Thymus (tissue), 14 donors: ENCODE data around the gene ZNG1C. TPM values are rescaled to one million over a fixed set of nuclear protein-coding genes. Genes with fewer than 3 reads are reported as not detected.
"Not testable (repeated sequence)": the region's sequence is repeated elsewhere in the genome, so short reads cannot be mapped to it uniquely, and the experiment has no call there.

Source experiments
- DNase-seq, 9 donors: peaks; one replicate each; pipeline ENCODE4 v3.0.0-alpha.2; 2013; ENCODE audit warnings: low spot score in 9 of 9, low read depth in 6 of 9, missing footprints in 1 of 9
- H3K27ac ChIP-seq, 2 donors: one replicate each; pipeline ENCODE4 v1.5.1; 2013; ENCODE audit warnings: control low read depth in 1 of 2, low read depth in 1 of 2, low read length in 1 of 2, mild to moderate bottlenecking in 1 of 2, moderate library complexity in 1 of 2
- H3K27me3 ChIP-seq, 2 donors: one replicate each; pipeline ENCODE4 v1.5.1; 2013; ENCODE audit warnings: low read length in 1 of 2; ENCODE audit not compliant: control insufficient read depth in 2 of 2, insufficient read depth in 1 of 2
- H3K36me3 ChIP-seq, 2 donors: one replicate each; pipeline ENCODE4 v1.5.1; 2013; ENCODE audit warnings: low read length in 1 of 2, mild to moderate bottlenecking in 1 of 2, moderate library complexity in 1 of 2; ENCODE audit not compliant: control insufficient read depth in 2 of 2, insufficient read depth in 2 of 2
- H3K4me1 ChIP-seq, 2 donors: one replicate each; pipeline ENCODE4 v1.5.1; 2013; ENCODE audit warnings: low read length in 2 of 2; ENCODE audit not compliant: control insufficient read depth in 2 of 2, insufficient read depth in 2 of 2
- H3K4me3 ChIP-seq, 2 donors: one replicate each; pipeline ENCODE4 v1.5.1; 2013; ENCODE audit warnings: low read length in 2 of 2, control low read depth in 1 of 2, mild to moderate bottlenecking in 1 of 2
- H3K9me3 ChIP-seq, 2 donors: one replicate each; pipeline ENCODE4 v1.5.1; 2013; ENCODE audit warnings: low read length in 1 of 2, mild to moderate bottlenecking in 1 of 2; ENCODE audit not compliant: control insufficient read depth in 2 of 2, insufficient read depth in 1 of 2
- WGBS: extraction: QIAGEN DNeasy Blood & Tissue Kit; methylation state at CpG from one replicate; pipeline ENCODE4 v1.1.7; 2013; 5-methylcytosine and 5-hydroxymethylcytosine counted together
- long read RNA-seq, 10 donors: transcript quantifications; one replicate each; lab custom pipeline, GENCODE V29; 2026
- polyA plus RNA-seq: library from polyadenylated mRNA; stranded (reverse); fragments of 200-250 nt; gene quantifications from one replicate; pipeline ENCODE4 v1.2.3, GENCODE V29; 2013
- total RNA-seq: library from RNA; stranded (reverse); fragments of 120-200 nt; gene quantifications from one replicate; pipeline ENCODE4 v1.2.4, GENCODE V29; 2013
- donor health status: healthy.

ZNG1C gene
- total RNA-seq, result 22.5 TPM
- 18.4 TPM for polyA plus RNA-seq
- long read RNA-seq, donor 1, partial matches to known transcripts, result 0 of 2 reads
- long read RNA-seq, donor 1, other reads (novel, unspliced or antisense), result 0 of 2 reads
- long read RNA-seq, donor 2, result 0 reads
- long read RNA-seq, donor 3, transcript CBWD3-206 (3 exons, 1,736 nt), result major isoform, 9 of 19 reads
- long read RNA-seq, donor 3, partial matches to known transcripts, result 10 of 19 reads
- long read RNA-seq, donor 3, other reads (novel, unspliced or antisense), result 0 of 19 reads
- long read RNA-seq, donor 4, transcript CBWD3-206 (3 exons, 1,736 nt), result major isoform, 8 of 8 reads
- long read RNA-seq, donor 4, partial matches to known transcripts, result 0 of 8 reads
- long read RNA-seq, donor 4, other reads (novel, unspliced or antisense), result 0 of 8 reads
- long read RNA-seq, donor 5, transcript CBWD3-206 (3 exons, 1,736 nt), result major isoform, 18 of 29 reads
- long read RNA-seq, donor 5, partial matches to known transcripts, result 11 of 29 reads
- long read RNA-seq, donor 5, other reads (novel, unspliced or antisense), result 0 of 29 reads
- long read RNA-seq, donor 6, transcript CBWD3-206 (3 exons, 1,736 nt), result major isoform, 11 of 12 reads
- long read RNA-seq, donor 6, partial matches to known transcripts, result 0 of 12 reads
- long read RNA-seq, donor 6, other reads (novel, unspliced or antisense), result 0 of 12 reads
- long read RNA-seq, donor 7, transcript CBWD3-206 (3 exons, 1,736 nt), result major isoform, 17 of 24 reads
- long read RNA-seq, donor 7, partial matches to known transcripts, result 7 of 24 reads
- long read RNA-seq, donor 7, other reads (novel, unspliced or antisense), result 0 of 24 reads
- long read RNA-seq, donor 8, partial matches to known transcripts, result 0 of 4 reads
- long read RNA-seq, donor 8, other reads (novel, unspliced or antisense), result 0 of 4 reads
- long read RNA-seq, donor 9, partial matches to known transcripts, result 0 of 4 reads
- long read RNA-seq, donor 9, other reads (novel, unspliced or antisense), result 0 of 4 reads
- long read RNA-seq, donor 10, transcript CBWD3-206 (3 exons, 1,736 nt), result major isoform, 7 of 12 reads
- long read RNA-seq, donor 10, partial matches to known transcripts, result 5 of 12 reads
- long read RNA-seq, donor 10, other reads (novel, unspliced or antisense), result 0 of 12 reads

DNA sequence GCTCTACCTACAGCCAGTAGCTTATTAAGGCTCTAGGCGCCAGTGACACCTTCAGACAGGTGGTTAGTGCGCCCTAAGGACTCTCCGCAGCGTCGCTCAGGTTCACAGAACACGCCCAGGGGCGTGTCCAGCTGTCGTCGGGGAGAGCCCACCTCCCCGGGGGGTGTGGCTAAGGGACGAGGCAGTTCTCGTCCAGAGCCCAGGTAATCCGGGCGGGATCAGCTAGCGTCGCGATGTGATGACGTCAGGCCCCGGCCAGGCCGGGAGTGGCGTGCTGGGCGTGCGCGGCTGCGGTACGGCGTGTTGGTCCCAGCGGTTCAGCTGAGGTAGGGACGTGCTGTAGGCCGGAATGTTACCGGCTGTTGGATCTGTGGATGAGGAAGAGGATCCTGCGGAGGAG, at the start of gene ZNG1C:
Gene ZNG1C, plus strand, starts transcription at position 301 of the 400 bp plus-strand sequence. Its CDS starts 49 bp downstream, at position 350.
- WGBS, result no CpG with 5 or more reads among the region's 32 CpGs
- H3K27me3 ChIP-seq, H3K27ac ChIP-seq, H3K4me3 ChIP-seq, H3K4me1 ChIP-seq, DNase-seq, H3K9me3 ChIP-seq, H3K36me3 ChIP-seq: not testable (repeated sequence)

DNA sequence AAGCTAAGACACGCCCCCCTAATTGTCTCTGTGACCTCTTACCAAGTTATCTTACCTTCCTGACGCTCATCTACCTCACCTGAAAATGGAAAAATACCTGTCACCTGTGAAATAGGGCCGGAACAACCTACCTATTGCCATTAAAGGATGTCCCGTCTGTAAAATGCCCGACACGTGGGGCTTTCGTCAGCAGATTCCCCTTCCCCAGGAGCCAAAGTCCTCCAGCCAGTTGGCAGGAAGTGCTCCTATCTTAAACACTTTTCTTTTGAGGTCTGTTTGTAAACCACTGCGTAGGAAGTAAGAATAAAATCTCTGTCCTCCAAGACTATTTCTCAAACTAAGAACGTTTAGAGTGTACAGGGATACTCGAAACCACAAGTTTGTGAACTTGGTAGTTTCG, 654 bp downstream of the ZNG1C start:
- not testable (repeated sequence) for DNase-seq, H3K27me3 ChIP-seq
- no CpG with 5 or more reads among the region's 11 CpGs for WGBS

DNA sequence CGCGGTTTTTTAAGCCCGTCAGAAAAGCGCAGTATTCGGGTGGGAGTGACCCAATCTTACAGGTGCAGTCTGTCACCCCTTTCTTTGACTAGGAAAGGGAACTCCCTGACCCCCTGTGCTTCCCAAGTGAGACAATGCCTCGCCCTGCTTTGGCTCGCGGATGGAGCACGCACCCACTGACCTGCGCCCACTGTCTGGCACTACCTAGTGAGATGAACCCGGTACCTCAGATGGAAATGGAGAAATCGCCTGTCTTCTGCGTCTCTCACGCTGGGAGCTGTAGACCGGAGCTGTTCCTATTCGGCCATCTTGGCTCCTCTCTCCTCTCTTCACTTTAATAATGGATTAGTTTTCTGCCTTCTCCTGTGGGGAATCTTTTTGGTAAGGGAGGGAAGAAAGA, 39.3 kb downstream of the ZNG1C start:
- DNase-seq, H3K4me1 ChIP-seq, H3K4me3 ChIP-seq, H3K27ac ChIP-seq, H3K36me3 ChIP-seq, H3K9me3 ChIP-seq, H3K27me3 ChIP-seq: not testable (repeated sequence)
- 99% methylated on average over 10 of the region's 16 CpGs for WGBS

More for the DNA sequence above, 654 bp downstream of the ZNG1C start:
- H3K4me1 ChIP-seq, H3K36me3 ChIP-seq, H3K27ac ChIP-seq, H3K9me3 ChIP-seq, H3K4me3 ChIP-seq: not testable (repeated sequence)

DNA sequence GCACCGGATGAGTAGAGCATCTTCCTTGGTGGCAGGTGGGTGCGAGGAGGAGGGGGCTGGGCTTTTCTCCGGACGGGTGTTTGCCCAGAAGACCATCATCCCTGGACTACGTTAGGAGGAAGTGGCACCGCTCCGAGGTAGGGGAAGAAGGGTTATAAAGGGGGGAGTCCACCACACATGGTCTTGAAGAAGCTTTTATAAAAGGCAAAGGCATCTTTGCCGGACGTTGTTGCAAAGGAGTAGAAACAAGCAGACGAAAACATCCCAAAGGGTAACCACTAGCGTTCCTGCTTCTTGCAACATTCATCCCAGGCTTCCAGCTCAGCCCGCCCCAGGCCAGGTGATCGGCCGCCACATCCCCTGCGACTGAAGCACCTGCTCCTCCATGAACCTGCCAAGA, 60.8 kb downstream of the ZNG1C start, which contains the start of gene FOXD4L3:
Gene FOXD4L3, plus strand, starts transcription at position 301 of the 400 bp plus-strand sequence. Its CDS starts 85 bp downstream, at position 386.
- WGBS, result 5% methylated on average over 4 of the region's 15 CpGs

DNA sequence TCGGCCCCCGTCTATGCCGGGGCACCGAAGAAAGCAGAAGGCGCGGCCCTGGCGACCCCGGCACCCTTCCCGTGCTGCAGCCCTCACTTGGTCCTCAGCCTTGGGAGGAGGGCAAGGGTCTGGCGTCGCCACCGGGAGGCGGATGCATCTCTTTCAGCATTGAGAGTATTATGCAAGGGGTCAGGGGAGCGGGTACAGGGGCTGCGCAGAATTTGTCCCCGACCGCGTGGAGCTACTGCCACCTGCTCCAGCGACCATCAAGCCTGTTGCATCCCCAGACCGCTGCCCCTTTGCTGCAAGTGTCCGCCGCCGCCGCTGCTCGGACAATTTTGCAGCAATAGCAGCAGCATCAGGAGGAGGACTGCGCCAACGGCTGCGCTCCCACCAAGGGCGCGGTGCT, 62.0 kb downstream of the ZNG1C start:
- 8% methylated on average over 7 of the region's 30 CpGs for WGBS
- not testable (repeated sequence) for DNase-seq, H3K27me3 ChIP-seq, H3K4me1 ChIP-seq, H3K27ac ChIP-seq, H3K36me3 ChIP-seq, H3K9me3 ChIP-seq, H3K4me3 ChIP-seq

More for the DNA sequence above, 60.8 kb downstream of the ZNG1C start, which contains the start of gene FOXD4L3:
- not testable (repeated sequence) for H3K4me1 ChIP-seq, H3K27ac ChIP-seq, H3K4me3 ChIP-seq, H3K9me3 ChIP-seq, DNase-seq, H3K27me3 ChIP-seq, H3K36me3 ChIP-seq

DNA sequence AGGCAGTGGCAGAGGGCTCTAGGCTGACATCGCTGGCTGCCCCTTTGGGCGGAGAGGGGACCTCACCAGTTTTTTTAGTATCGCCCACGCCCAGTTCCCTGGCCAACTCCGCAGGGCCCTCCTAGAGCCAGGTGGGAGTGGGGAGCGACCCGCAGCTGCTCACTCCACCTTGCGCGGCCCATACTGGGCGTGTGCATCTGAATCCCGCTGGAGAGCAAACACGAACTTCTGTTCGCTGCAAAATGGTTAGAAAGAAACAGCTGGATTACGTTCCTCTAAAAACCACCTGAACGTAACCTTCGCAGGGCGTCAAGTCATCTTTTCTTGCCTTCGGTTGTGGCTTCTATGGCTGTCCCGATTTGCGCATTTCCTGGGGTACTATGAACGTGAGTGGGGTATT, 62.4 kb downstream of the ZNG1C start:
- WGBS, result 10% methylated on average over 8 of the region's 21 CpGs
- not testable (repeated sequence) for H3K27ac ChIP-seq, H3K9me3 ChIP-seq, H3K4me3 ChIP-seq, DNase-seq, H3K27me3 ChIP-seq, H3K36me3 ChIP-seq, H3K4me1 ChIP-seq

DNA sequence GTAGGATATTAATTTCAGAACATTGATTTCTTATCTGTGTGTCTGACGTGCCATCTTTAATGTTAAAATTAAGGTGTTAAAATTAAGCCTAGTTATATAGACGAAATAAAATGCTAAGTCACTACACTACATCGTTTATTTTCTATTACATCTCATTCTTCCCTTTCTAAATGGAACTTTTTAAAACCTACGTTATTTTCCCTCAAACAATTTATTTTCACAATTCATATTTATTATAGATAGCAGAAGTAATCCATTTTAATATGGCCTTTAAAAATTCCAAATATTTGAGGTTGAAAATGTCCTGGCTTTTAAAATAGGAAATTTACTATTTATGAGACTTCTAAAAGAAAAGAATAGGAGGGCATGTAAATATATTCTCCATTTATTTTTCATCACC, 63.0 kb downstream of the ZNG1C start:
- not testable (repeated sequence) for H3K4me1 ChIP-seq, H3K4me3 ChIP-seq, H3K9me3 ChIP-seq, DNase-seq, H3K27ac ChIP-seq, H3K27me3 ChIP-seq, H3K36me3 ChIP-seq
- 23% methylated on average over 2 of the region's 4 CpGs for WGBS

DNA sequence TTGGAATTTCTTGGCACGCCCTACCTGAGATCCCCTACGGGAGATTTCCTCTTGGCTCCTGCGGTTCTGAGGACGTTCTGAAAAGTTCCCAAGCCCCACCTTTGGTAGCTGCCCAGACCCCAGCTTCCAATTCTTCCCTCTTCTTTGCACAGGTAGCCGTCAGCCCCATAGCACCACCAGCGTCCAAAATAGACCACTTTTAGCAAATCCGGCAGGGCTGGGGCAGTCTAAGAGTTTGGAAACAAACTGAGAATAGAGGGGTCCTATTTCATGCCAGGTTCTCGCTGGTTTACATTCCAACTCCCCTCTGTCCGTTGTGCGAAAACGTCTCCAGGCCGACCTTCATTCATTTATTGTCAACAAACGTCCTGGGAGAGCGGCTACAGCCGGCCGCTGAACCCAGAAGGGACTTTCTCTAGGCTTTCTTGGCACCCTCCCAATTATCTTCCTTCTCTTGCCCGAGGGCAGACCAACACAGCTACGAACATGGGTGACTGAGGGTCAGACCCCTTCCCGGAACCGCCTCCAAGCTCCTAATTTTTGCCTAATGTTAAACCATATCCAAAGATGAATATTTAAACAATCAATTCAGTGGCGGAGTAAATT, 64.0 kb downstream of the ZNG1C start:
- H3K4me3 ChIP-seq, DNase-seq, H3K4me1 ChIP-seq, H3K9me3 ChIP-seq, H3K27ac ChIP-seq, H3K27me3 ChIP-seq, H3K36me3 ChIP-seq: not testable (repeated sequence)
- 27% methylated on average over 8 of the region's 21 CpGs for WGBS
